CD4-positive, alpha-beta T cell treated with Interleukin-21 for 1 hour (primary cell): ENCODE measurements around the gene RNF40.
"Not testable (repeated sequence)": the region's sequence is repeated elsewhere in the genome, so short reads cannot be mapped to it uniquely, and the experiment has no call there.

ENCODE experiments used
- DNase-seq: peaks from one replicate; pipeline ENCODE4 v3.0.0-alpha.2; 2020

Gene RNF40

DNA sequence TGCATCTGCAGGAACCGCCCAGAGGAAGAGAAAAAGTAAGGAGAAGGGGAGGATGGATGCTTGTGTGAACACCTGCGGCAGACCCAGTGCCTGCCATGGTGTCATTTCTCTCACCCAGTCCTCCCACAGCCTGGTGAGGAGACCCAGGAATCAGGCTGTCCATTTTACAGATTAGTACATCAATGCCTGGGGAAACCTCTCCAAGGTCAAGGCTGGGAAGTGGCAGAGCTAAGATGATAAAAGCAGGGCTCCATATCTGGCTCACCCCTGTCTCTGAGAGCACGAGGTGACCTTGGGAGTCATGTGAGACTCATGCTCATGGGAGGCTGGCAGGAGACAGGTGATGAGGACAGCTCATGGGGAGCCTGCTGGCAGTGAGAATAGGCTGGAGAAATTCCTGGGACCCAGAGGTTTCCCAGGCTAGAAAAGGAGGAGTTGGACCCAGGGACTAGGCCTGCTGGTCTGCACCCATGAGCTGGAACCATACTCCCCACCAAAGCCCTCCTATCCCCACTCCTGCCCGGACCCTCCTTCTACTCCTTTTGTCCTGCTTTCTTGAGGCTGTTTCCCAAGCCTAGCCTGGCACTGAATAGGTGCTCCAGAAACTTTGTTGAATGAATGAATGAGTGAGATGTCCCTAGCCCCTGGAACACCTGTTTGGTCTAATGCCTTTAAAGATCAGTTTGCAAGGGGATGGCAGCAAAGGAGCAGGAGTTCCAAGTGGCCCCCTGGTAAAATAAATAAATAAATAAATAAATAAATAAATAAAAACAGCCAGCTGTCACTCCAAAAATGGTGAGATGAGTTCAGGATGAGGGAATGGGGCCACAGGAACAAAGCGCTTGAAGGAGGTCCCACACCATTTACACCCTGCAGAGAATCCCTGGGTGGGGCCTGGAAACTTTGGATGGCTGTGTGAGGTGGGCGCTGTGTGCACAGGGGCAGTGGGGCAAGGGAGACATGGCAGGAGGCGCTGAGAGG lies 23.3 kb downstream of the RNF40 start:
- DNase-seq, result no peak

GRCh38 chr16:30786115-30786935 lies 24.2 kb downstream of the RNF40 start:
- no peak for DNase-seq

- DNase-seq, result peak; percentile 40
Observed at GRCh38 chr16:30786936-30787612, 25.0 kb downstream of the RNF40 start, which contains the start of gene ZNF629. Gene ZNF629, minus strand, starts transcription at chr16:30787205. Its CDS starts 2,723 bp downstream, at chr16:30784482.

- no peak for DNase-seq
Observed at GRCh38 chr16:30787613-30788378, 25.7 kb downstream of the RNF40 start.

DNA sequence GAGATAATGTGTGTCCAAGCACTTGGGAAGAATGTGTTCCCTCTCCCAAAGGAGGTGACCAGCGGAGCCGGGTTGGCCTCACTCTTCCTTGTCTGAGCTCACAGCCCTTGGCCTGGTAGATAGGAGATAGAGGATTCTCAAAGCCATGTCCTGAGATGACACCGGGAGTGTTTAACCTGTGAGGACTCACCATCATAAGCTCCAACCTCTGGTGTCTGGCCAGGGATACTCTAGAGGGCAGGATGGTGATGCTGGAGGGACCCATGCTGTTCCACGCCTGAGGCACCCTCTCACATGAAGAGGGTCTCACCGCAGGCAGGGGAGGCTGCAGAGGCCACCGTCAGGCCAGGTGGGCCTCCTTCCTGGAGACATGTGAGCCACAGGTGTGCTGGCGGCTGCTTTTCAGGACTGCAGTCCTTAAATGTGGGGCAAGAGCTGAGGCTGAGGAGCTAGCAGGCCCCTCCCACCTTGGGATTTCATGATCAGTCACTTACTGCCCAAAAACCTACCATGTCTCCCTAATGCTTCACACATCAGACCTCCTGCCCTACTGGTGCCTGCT lies 31.5 kb downstream of the RNF40 start:
- no peak for DNase-seq

DNA sequence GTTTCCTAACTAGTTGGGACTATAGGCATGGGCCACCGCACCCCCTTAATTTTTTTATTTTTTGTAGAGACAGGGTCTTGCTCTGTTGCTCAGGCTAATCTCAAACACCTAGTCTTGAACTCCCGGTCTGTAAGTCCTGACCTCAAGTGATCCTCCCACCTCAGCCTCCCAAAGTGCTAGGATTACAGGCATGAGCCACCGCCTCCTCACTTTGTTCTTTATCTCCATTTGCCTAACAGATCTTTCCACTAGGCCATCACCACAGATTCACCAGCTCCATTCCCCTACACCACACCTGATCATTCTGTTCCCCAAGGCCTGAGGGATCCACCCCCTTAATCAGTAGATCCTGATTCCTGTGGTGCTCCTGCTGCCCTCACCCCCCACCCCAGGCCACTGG lies 32.5 kb downstream of the RNF40 start:
- DNase-seq, result no peak

DNA sequence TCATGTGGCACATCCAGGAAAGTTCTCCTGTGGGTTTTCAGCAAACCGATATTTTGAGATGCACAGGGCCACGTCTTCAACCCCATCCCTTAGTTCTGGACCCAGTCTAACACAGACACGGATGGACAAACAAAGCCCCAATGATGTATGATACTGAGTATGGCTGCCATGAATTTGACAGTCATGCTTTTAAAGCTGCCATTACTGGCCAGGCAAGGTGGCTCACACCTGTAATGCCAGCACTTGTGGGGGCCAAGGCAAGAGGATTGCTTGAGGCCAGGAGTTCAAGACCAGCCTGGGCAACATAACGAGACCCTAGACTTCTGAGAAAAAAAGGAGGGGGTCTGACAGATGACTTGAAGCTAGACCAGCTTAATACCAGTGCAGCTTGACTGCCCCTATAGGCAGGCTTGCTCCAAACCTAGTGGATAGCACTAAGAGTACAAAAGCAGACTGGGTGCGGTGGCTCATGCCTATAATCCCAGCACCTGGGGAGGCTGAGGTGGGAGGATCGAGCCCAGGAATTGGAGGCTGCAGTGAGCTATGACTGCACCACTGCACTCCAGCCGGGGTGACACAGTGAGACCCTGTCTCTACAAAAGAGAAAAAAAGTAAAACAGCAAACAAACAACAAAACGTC lies 35.7 kb downstream of the RNF40 start:
- no peak for DNase-seq

DNA sequence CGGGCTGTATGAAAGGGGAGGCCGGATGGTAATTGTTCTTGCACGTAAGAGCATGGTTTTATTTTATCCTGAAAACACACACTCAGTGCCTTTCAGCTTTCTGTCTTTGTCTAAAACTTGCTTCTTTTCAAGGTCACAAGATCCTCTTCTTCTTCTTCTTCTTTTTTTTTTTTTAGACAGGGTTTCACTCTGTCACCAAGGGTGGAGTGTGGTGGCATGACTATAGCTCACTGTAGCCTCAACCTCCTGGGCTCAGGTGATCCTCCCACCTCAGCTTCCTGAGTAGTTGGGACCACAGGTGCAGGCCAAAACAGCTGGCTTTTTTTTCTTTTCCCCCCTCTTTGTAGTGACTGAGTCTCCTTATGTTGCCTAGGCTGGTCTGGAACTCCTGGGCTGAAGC lies 40.8 kb downstream of the RNF40 start:
- DNase-seq, result no peak

- DNase-seq, result no peak
Observed at GRCh38 chr16:30805056-30805369, 42.9 kb downstream of the RNF40 start.

- peak; percentile 52 for DNase-seq
Observed at GRCh38 chr16:30805370-30806169, 43.4 kb downstream of the RNF40 start.

- DNase-seq, result no peak
Observed at GRCh38 chr16:30808146-30808545, 46.0 kb downstream of the RNF40 start.

DNA sequence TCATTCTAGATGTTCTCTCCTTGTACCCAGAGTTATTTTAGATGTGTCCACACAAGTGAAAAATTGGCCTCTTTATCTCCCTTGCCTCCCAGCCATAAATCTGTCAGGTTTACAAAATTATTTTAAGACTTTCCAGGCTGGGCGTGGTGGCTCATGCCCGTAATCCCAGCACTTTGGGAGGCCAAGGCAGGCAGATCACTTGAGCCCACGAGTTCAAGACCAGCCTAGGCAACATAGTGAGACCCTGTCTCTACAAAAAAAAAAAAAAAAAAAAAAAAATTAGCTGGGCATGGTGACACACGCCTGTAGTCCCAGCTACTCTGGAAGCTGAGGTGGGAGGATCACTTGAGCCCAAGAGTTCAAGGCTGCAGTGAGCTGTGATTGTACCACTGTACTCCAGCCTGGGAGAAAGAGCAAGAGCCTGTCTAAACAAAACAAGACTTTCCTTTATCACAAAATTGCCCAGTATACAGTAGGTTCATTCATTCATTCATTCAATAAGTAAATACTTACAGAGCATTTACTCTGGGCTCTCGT lies 46.8 kb downstream of the RNF40 start:
- not testable (repeated sequence) for DNase-seq

GRCh38 chr16:30809675-30810074 lies 47.6 kb downstream of the RNF40 start:
- not testable (repeated sequence) for DNase-seq

GRCh38 chr16:30813821-30814189 lies 51.7 kb downstream of the RNF40 start:
- DNase-seq, result no peak

- DNase-seq, result no peak
Observed at GRCh38 chr16:30816769-30817168, 54.6 kb downstream of the RNF40 start.

- DNase-seq, result no peak
Observed at GRCh38 chr16:30820952-30821421, 58.9 kb downstream of the RNF40 start.

GRCh38 chr16:30821441-30821840 lies 59.3 kb downstream of the RNF40 start:
- not testable (repeated sequence) for DNase-seq

DNA sequence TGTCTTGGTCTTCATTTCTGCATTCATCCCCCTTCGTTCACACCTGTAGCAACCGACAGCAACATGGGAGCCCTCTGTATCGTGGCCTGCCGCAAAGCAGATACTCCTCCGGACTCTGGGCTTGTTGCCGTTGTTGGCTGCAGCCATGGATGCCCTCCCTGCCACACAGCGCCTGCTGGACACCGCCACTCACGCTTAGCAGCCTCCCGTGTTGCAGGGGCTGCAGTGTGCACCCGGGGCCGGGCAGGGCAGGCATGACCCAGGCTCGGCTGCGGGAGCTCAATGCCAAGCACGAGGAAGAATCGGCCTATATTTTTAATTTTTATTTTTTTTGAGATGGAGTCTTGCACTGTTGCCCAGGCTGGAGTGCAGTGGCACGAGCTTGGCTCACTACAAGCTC lies 59.8 kb downstream of the RNF40 start:
- DNase-seq, result no peak
